Gastroesophageal sphincter (tissue), 3 donors: ENCODE measurements around the gene HEATR5B.

Experiments
- CTCF ChIP-seq, 4 experiments: fragments of 200-600 bp in 2 of 4; fragments of 450-650 bp in 2 of 4; sonication (generic) in 1 of 4; IDR thresholded peaks; one replicate each; pipeline ENCODE4 v1.5.1; 2017 to 2019; ENCODE audit warnings: antibody characterized with exemption in 4 of 4, mild to moderate bottlenecking in 2 of 4, moderate library complexity in 2 of 4
- POLR2A ChIP-seq, 2 donors: fragments of 450-650 bp; IDR thresholded peaks; one replicate each; pipeline ENCODE4 v1.6.1; 2017; ENCODE audit warnings: antibody characterized with exemption in 2 of 2, mild to moderate bottlenecking in 2 of 2, moderate library complexity in 1 of 2

- TF ChIP-seq POLR2A (IDR thresholded peaks at IDR 0.05) (no peak), CTCF (IDR thresholded peaks at IDR 0.05) (no peak)
Measured at GRCh38 chr2:37020887-37021796, 63.0 kb downstream of the HEATR5B start.
